Liver (tissue), 9 donors: Measurements from ENCODE around the gene PHEX. TPM values are rescaled to one million over a fixed set of nuclear protein-coding genes. Genes with fewer than 3 reads are reported as not detected.

ENCODE experiments used
- DNase-seq: peaks from one replicate; pipeline ENCODE4 v3.0.0-alpha.2; 2017; ENCODE audit warnings: low spot score
- H3K27ac ChIP-seq, 2 donors: one replicate each; pipeline ENCODE4 v1.7.0; 2013; ENCODE audit warnings: inconsistent platforms in 2 of 2, low read length in 2 of 2, control low read depth in 1 of 2, low read depth in 1 of 2, mild to moderate bottlenecking in 1 of 2
- H3K27me3 ChIP-seq, 4 donors: one replicate each; pipeline versions ENCODE4 v1.6.1 to v1.7.0; 2013; ENCODE audit warnings: low read length in 3 of 4, inconsistent platforms in 1 of 4, mild to moderate bottlenecking in 1 of 4, moderate library complexity in 1 of 4; ENCODE audit not compliant: control insufficient read depth in 4 of 4, insufficient read depth in 4 of 4
- H3K36me3 ChIP-seq, 4 donors: one replicate each; pipeline versions ENCODE4 v1.6.1 to v1.7.0; 2013; ENCODE audit warnings: low read length in 3 of 4, mild to moderate bottlenecking in 3 of 4, low read depth in 1 of 4, moderate library complexity in 1 of 4; ENCODE audit not compliant: control insufficient read depth in 4 of 4, insufficient read depth in 3 of 4
- H3K4me1 ChIP-seq, 4 donors: one replicate each; pipeline versions ENCODE4 v1.6.1 to v1.7.0; 2013; ENCODE audit warnings: low read length in 3 of 4, mild to moderate bottlenecking in 3 of 4, moderate library complexity in 1 of 4; ENCODE audit not compliant: control insufficient read depth in 4 of 4, insufficient read depth in 4 of 4
- H3K4me3 ChIP-seq, 3 donors: one replicate each; pipeline versions ENCODE4 v1.6.1 to v1.7.0; 2013; ENCODE audit warnings: low read length in 3 of 3, control low read depth in 1 of 3, low read depth in 1 of 3, mild to moderate bottlenecking in 1 of 3
- H3K9ac ChIP-seq, 2 donors: one replicate each; pipeline ENCODE4 v1.7.0; 2013; ENCODE audit warnings: low read length in 2 of 2, mild to moderate bottlenecking in 2 of 2, moderate library complexity in 2 of 2, control low read depth in 1 of 2, low read depth in 1 of 2
- H3K9me3 ChIP-seq, 4 donors: one replicate each; pipeline versions ENCODE4 v1.6.1 to v1.7.0; 2013; ENCODE audit warnings: low read length in 3 of 4; ENCODE audit not compliant: control insufficient read depth in 4 of 4
- EGR1 ChIP-seq, 2 donors: IDR thresholded peaks; 2 replicates each; pipeline ENCODE4 v1.6.1; 2016 to 2018; ENCODE audit warnings: antibody characterized with exemption in 2 of 2, low read depth in 2 of 2
- FOXA1 ChIP-seq: IDR thresholded peaks from 2 replicates; pipeline ENCODE4 v1.6.1; 2016; ENCODE audit warnings: antibody characterized with exemption
- FOXA2 ChIP-seq: IDR thresholded peaks from 2 replicates; pipeline ENCODE4 v1.6.1; 2016; ENCODE audit warnings: antibody characterized with exemption
- HNF4A ChIP-seq, 2 donors: conservative IDR thresholded peaks; 2 replicates each; pipeline ENCODE4 v1.6.1; 2016; ENCODE audit warnings: antibody characterized with exemption in 2 of 2, mild to moderate bottlenecking in 2 of 2
- HNF4G ChIP-seq: IDR thresholded peaks from 2 replicates; pipeline ENCODE4 v1.6.1; 2016; ENCODE audit warnings: antibody characterized with exemption
- JUND ChIP-seq, 2 donors: IDR thresholded peaks; 2 replicates each; pipeline ENCODE4 v1.6.1; 2016; ENCODE audit warnings: antibody characterized with exemption in 2 of 2
- NR2F2 ChIP-seq: IDR thresholded peaks from 2 replicates; pipeline ENCODE4 v1.6.1; 2016; ENCODE audit warnings: antibody characterized with exemption
- RAD21 ChIP-seq, 2 donors: IDR thresholded peaks; 2 replicates each; pipeline ENCODE4 v1.6.1; 2016; ENCODE audit warnings: antibody characterized with exemption in 2 of 2, mild to moderate bottlenecking in 2 of 2
- SP1 ChIP-seq: IDR thresholded peaks from 2 replicates; pipeline ENCODE4 v1.6.1; 2018; ENCODE audit warnings: antibody characterized with exemption, mild to moderate bottlenecking
- TAF1 ChIP-seq: conservative IDR thresholded peaks from 2 replicates; pipeline ENCODE4 v1.6.1; 2016; ENCODE audit warnings: antibody characterized with exemption, mild to moderate bottlenecking
- YY1 ChIP-seq: IDR thresholded peaks from 2 replicates; pipeline ENCODE4 v1.6.1; 2016; ENCODE audit warnings: antibody characterized with exemption, mild to moderate bottlenecking
- WGBS: extraction: QIAGEN DNeasy Blood & Tissue Kit; methylation state at CpG from one replicate; pipeline ENCODE4 v1.1.7; 2013; 5-methylcytosine and 5-hydroxymethylcytosine counted together
- polyA plus RNA-seq, 2 donors: library from polyadenylated mRNA; stranded (reverse) in 1 of 2; unstranded in 1 of 2; fragments of 200-250 nt in 1 of 2; fragments of >200 nt in 1 of 2; fragmentation: Nextera tagmentation in 1 of 2; extraction: Ambion mirVana in 1 of 2; gene quantifications; one replicate each; pipeline versions ENCODE4 v1.2.1 to v1.2.3, GENCODE V29; 2013 to 2015
- total RNA-seq, 2 donors: library from RNA; depleted of rRNA; stranded (reverse); fragments of >200 nt; gene quantifications; one replicate each; pipeline ENCODE4 v1.2.3, GENCODE V29; 2014
- TF ChIP-seq, protein P1 (sequence below): fragments of 150-350 bp; IDR thresholded peaks from 2 replicates; pipeline ENCODE4 v1.5.1; 2017; ENCODE audit warnings: improper control_type of control experiment, low read depth, low read length; ENCODE audit not compliant: missing input control
- TF ChIP-seq, protein P2 (sequence below): IDR thresholded peaks from 2 replicates; pipeline ENCODE4 v1.6.1; 2016; ENCODE audit warnings: antibody characterized with exemption
- TF ChIP-seq, protein P3 (sequence below): IDR thresholded peaks from 2 replicates; pipeline ENCODE4 v1.6.1; 2016; ENCODE audit warnings: antibody characterized with exemption, mild to moderate bottlenecking
- TF ChIP-seq, protein P4 (sequence below): IDR thresholded peaks from 2 replicates; pipeline ENCODE4 v1.6.1; 2016; ENCODE audit warnings: antibody characterized with exemption
- TF ChIP-seq, protein P5 (sequence below): IDR thresholded peaks from 2 replicates; pipeline ENCODE4 v1.6.1; 2016; ENCODE audit warnings: antibody characterized with exemption
- donor health status: healthy.
- donor health status: healthy.
- donor health status: healthy.
- donor health status: healthy.
- donor health status: healthy.

Gene PHEX
- total and polyA plus RNA-seq, 4 donors, result 0.01 to 0.14 (median 0.08) TPM; not detected in 1

DNA sequence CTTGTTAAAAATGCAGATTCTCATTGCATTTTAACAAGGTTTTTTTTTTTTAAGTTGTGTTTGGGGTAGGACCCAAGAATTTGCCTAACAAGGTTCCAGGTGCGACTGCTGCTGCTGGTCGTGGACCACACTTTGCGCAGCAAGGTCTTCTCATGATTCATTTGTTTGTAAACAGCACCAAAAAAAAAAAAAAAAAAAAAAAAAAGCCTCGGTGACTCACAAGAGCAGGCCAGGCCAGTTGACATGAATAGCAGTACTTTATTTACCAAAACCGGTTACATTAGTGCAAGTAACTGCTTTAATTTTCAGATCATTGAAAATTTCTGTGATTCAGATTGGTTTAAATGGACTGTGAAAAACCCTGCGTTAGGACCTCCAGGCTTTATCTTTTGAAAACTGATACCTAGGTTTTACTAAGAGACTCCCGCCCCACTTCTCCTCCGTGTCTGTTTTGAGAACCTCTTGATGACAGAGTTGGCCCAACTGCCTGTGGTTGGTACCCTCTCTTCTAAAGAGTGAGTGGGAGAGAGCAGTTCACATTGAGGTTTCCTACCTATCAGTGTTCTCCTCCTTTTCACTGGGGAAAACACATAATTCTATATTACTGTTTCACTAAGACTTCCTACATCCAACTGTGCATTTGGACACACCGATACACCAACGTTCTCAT is 86.2 kb downstream of the PHEX start:
- no peak for TF ChIP-seq RAD21 (IDR thresholded peaks at IDR 0.05)
- TF ChIP-seq, protein P1, sequence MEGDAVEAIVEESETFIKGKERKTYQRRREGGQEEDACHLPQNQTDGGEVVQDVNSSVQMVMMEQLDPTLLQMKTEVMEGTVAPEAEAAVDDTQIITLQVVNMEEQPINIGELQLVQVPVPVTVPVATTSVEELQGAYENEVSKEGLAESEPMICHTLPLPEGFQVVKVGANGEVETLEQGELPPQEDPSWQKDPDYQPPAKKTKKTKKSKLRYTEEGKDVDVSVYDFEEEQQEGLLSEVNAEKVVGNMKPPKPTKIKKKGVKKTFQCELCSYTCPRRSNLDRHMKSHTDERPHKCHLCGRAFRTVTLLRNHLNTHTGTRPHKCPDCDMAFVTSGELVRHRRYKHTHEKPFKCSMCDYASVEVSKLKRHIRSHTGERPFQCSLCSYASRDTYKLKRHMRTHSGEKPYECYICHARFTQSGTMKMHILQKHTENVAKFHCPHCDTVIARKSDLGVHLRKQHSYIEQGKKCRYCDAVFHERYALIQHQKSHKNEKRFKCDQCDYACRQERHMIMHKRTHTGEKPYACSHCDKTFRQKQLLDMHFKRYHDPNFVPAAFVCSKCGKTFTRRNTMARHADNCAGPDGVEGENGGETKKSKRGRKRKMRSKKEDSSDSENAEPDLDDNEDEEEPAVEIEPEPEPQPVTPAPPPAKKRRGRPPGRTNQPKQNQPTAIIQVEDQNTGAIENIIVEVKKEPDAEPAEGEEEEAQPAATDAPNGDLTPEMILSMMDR, result no peak
- no peak for TF ChIP-seq SP1
- TF ChIP-seq, protein P2, sequence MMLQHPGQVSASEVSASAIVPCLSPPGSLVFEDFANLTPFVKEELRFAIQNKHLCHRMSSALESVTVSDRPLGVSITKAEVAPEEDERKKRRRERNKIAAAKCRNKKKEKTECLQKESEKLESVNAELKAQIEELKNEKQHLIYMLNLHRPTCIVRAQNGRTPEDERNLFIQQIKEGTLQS, result no peak
- TF ChIP-seq JUND (IDR thresholded peaks at IDR 0.05), result no peak
- TF ChIP-seq EGR1 (IDR thresholded peaks at IDR 0.05; ENCODE audit: low read depth in 2 of 2), result no peak
- TF ChIP-seq HNF4G, result no peak
- TF ChIP-seq, protein P3, sequence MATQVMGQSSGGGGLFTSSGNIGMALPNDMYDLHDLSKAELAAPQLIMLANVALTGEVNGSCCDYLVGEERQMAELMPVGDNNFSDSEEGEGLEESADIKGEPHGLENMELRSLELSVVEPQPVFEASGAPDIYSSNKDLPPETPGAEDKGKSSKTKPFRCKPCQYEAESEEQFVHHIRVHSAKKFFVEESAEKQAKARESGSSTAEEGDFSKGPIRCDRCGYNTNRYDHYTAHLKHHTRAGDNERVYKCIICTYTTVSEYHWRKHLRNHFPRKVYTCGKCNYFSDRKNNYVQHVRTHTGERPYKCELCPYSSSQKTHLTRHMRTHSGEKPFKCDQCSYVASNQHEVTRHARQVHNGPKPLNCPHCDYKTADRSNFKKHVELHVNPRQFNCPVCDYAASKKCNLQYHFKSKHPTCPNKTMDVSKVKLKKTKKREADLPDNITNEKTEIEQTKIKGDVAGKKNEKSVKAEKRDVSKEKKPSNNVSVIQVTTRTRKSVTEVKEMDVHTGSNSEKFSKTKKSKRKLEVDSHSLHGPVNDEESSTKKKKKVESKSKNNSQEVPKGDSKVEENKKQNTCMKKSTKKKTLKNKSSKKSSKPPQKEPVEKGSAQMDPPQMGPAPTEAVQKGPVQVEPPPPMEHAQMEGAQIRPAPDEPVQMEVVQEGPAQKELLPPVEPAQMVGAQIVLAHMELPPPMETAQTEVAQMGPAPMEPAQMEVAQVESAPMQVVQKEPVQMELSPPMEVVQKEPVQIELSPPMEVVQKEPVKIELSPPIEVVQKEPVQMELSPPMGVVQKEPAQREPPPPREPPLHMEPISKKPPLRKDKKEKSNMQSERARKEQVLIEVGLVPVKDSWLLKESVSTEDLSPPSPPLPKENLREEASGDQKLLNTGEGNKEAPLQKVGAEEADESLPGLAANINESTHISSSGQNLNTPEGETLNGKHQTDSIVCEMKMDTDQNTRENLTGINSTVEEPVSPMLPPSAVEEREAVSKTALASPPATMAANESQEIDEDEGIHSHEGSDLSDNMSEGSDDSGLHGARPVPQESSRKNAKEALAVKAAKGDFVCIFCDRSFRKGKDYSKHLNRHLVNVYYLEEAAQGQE, result no peak
- TF ChIP-seq HNF4A (conservative IDR thresholded peaks at IDR 0.05), result no peak
- no peak for TF ChIP-seq FOXA1
- 87% methylated on average over 10 of the region's 10 CpGs for WGBS
- DNase-seq, result no peak
- Histone ChIP-seq H3K4me1 (no peaks in the 10 kb centered on the region), H3K27me3 (no peaks in the 10 kb centered on the region), H3K4me3 (no peak overlapping the region), H3K9ac (no peak overlapping the region), H3K36me3 (no peaks in the 10 kb centered on the region), H3K9me3 (no peaks in the 10 kb centered on the region), H3K27ac (no peak overlapping the region)

DNA sequence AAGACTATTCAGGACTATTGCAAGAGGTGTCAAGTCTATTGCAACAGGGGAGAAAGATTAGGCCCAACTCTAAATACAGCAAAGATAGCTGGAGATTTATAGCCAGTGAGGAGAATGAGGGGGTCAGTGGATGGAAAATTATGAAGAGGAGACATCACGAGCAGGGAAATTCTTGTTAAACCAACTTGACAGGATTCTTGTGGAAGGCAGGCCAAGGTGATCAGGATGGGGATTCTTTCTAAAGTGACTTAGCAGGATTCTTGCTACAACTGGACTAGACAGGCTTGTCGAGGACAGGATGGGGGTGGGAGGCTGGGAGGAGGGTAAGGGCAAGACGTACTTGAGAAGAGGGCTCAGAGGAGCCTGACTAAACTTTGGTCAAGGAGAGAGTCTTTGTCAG is 89.0 kb downstream of the PHEX start:
- peaks cover 0 to under 1% (median 0%) of the 10 kb centered on the region in 4 donors for H3K27me3 ChIP-seq
- WGBS, result 84% methylated on average over 3 of the region's 3 CpGs
- no peak overlapping the region for H3K4me3 ChIP-seq

More for the DNA sequence above, 89.0 kb downstream of the PHEX start:
- no peak overlapping the region for H3K27ac ChIP-seq
- no peaks in the 10 kb centered on the region for H3K9me3 ChIP-seq
- TF ChIP-seq EGR1 (IDR thresholded peaks at IDR 0.05; ENCODE audit: low read depth in 2 of 2) (no peak), SP1 (no peak), TAF1 (no peak), FOXA2 (no peak), HNF4A (conservative IDR thresholded peaks at IDR 0.05) (no peak), YY1 (no peak), NR2F2 (no peak), FOXA1 (no peak), RAD21 (IDR thresholded peaks at IDR 0.05) (no peak)
- TF ChIP-seq, protein P4, sequence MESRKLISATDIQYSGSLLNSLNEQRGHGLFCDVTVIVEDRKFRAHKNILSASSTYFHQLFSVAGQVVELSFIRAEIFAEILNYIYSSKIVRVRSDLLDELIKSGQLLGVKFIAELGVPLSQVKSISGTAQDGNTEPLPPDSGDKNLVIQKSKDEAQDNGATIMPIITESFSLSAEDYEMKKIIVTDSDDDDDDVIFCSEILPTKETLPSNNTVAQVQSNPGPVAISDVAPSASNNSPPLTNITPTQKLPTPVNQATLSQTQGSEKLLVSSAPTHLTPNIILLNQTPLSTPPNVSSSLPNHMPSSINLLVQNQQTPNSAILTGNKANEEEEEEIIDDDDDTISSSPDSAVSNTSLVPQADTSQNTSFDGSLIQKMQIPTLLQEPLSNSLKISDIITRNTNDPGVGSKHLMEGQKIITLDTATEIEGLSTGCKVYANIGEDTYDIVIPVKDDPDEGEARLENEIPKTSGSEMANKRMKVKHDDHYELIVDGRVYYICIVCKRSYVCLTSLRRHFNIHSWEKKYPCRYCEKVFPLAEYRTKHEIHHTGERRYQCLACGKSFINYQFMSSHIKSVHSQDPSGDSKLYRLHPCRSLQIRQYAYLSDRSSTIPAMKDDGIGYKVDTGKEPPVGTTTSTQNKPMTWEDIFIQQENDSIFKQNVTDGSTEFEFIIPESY, result no peak
- TF ChIP-seq, protein P1, result no peak
- TF ChIP-seq, protein P5, sequence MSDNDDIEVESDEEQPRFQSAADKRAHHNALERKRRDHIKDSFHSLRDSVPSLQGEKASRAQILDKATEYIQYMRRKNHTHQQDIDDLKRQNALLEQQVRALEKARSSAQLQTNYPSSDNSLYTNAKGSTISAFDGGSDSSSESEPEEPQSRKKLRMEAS, result no peak
- no peak for DNase-seq
- no peaks in the 10 kb centered on the region for H3K4me1 ChIP-seq
- H3K9ac ChIP-seq, result no peak overlapping the region
- no peaks in the 10 kb centered on the region for H3K36me3 ChIP-seq
